Effector CD8-positive, alpha-beta T cell (primary cell): ENCODE measurements around the gene RPL31.
A peak's percentile ranks its signal among the peaks of the same experiment; 100 is the strongest.

ENCODE experiments used
- DNase-seq: peaks from one replicate; lab custom pipeline; 2025; lab: John Stamatoyannopoulos, UW
- total RNA-seq, 4 experiments: gene quantifications; one replicate each; lab custom pipeline; 2026; lab: John Stamatoyannopoulos, UW

The RPL31 gene
- 484 to 955 (median 754) reads per million in 4 experiments for total RNA-seq

DNA sequence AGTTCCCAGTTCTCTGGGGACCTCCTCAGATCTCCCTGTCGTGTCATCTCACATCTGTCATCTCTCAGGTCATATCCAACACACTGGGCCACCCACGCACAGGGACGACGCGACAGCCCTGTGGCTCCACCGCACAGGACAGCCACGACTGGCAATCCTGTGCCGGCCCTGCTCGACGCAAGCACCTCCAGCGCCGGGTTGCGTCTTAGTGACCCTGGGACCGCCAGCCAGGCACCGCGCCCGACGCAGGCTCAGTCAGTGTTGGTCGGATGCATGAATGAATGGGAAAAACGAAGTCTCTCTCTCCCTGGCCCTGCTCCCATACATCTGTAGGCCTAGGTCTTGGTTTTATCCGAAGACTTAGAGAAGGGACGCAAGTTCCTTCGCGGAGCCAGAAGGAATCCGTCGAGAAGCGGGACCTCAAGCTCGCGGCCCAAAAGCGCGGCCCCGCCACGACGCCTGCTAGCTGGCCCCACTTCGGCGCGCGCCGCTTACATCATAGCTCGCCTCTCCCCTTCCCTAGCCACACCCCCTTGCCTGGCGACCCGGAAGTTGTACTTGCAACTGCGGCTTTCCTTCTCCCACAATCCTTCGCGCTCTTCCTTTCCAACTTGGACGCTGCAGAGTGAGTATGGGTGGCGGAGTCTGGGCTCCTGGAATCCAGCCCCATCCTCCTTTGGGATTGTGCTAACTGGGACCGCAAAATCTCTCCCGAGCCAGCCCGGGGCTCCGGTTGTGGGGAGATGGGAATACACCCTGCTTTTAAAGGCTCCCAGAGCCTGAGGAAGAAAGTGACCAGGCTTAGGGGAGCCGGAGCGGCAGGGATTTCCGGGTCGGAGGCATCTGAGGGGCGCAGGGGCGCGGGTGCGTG, at the start of gene RPL31:
Gene RPL31, plus strand, starts transcription at position 599 of the 871 bp plus-strand sequence. CDS start 413 bp downstream, outside the sequence.
- peak; percentile 91 for DNase-seq

DNA sequence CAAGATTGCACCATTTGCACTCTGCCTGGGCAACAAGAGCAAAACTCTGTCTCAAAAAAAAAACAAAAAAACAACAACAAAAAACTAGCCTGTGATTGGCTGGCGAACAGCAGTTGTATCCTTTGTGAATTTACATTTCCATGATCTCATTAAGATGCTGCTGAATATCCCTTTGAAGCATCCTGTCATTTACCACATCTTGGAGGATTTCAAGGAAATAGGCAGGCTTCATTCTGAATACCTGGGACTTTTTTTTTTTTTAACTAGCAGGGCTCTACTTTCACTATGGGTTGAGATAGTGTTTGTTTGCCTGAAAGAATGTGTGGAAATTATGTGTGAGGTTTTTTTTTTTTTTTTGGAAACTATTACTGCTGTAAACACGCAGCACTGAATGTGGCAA, 49.6 kb upstream of the RPL31 start:
- DNase-seq: no peak

GRCh38 chr2:100953406-100954043, 48.6 kb upstream of the RPL31 start:
- DNase-seq: no peak

GRCh38 chr2:100954044-100954420, 48.1 kb upstream of the RPL31 start:
- no peak for DNase-seq

- DNase-seq: no peak
These were observed 46.9 kb upstream of the RPL31 start for GRCh38 chr2:100955226-100955625.

- DNase-seq: no peak
These were observed 46.0 kb upstream of the RPL31 start for GRCh38 chr2:100956081-100956480.

- no peak for DNase-seq
These were observed 44.0 kb upstream of the RPL31 start for GRCh38 chr2:100957996-100958653.

- no peak for DNase-seq
These were observed 42.7 kb upstream of the RPL31 start for GRCh38 chr2:100959225-100959880.

- no peak for DNase-seq
These were observed 41.4 kb upstream of the RPL31 start for GRCh38 chr2:100960688-100961087.

GRCh38 chr2:100962366-100963025, 39.6 kb upstream of the RPL31 start:
- DNase-seq: no peak

DNA sequence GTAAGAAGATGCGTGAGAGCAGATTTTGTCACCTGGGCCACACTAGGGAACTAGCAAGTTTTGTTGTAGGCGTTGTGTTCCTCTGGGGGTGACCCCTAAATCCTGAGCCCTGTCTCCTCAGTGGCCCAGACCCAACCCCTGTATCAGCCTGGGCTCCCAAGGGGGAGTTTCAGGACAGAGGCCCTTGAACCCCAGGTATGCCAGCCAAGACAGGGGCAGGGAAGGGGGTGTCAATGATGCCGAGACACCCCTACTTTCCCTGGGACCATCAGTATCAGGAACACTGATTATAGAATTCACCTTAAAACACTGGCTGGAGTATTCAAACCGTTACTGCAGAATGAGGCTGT, 39.1 kb upstream of the RPL31 start:
- no peak for DNase-seq

- no peak for DNase-seq
These were observed 37.9 kb upstream of the RPL31 start for GRCh38 chr2:100964222-100964621.

GRCh38 chr2:100964681-100965169, 37.4 kb upstream of the RPL31 start:
- DNase-seq: no peak

- no peak for DNase-seq
These were observed 36.5 kb upstream of the RPL31 start for GRCh38 chr2:100965596-100965995.

- no peak for DNase-seq
These were observed 34.4 kb upstream of the RPL31 start for GRCh38 chr2:100967716-100968115.

GRCh38 chr2:100968146-100969145, 33.6 kb upstream of the RPL31 start:
- DNase-seq: no peak

DNA sequence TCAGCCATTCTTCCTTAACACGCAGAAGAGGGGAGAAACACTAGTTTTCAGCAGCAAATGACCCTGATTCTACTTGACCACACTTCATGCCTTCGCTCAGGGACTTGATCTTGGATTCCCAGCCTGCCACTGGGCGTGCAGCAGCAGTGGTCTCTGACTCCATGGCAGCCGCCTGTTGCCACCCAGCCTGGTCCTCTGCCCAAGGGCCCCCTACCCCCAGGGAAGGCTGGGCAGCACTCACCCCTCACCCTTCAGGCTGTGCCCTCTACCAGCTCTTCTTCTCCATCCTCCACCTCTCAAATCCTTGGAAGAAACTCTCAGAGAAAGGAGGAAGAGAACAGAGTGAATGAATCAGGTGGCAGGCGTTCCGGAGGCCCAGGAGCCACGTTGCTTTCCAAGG, 32.1 kb upstream of the RPL31 start:
- DNase-seq: no peak

- DNase-seq: no peak
These were observed 30.9 kb upstream of the RPL31 start for GRCh38 chr2:100971221-100971620.

- no peak for DNase-seq
These were observed 29.6 kb upstream of the RPL31 start for GRCh38 chr2:100972452-100972851.
